GM18499 (cell line): Measurements from ENCODE around the gene PHLDB3.

ENCODE experiments used
- ATAC-seq: cut with Tn5 transposase; IDR thresholded peaks from one replicate; pipeline ENCODE4 v1.9.1; 2021; ENCODE audit warnings: moderate number of reproducible peaks; ENCODE audit not compliant: insufficient read depth, unreplicated experiment

Gene PHLDB3

GRCh38 chr19:43501661-43502418, 2.7 kb downstream of the PHLDB3 start:
- no peak for ATAC-seq

GRCh38 chr19:43499042-43499441, 5.5 kb downstream of the PHLDB3 start:
- no peak for ATAC-seq

- no peak for ATAC-seq
These were observed 6.2 kb downstream of the PHLDB3 start for GRCh38 chr19:43498233-43498842.

- ATAC-seq, result no peak
These were observed 7.6 kb downstream of the PHLDB3 start for GRCh38 chr19:43496960-43497359.

GRCh38 chr19:43495082-43495481, 9.5 kb downstream of the PHLDB3 start:
- no peak for ATAC-seq

- ATAC-seq, result no peak
These were observed 13.8 kb downstream of the PHLDB3 start for GRCh38 chr19:43490759-43491158.

GRCh38 chr19:43489979-43490599, 14.5 kb downstream of the PHLDB3 start:
- no peak for ATAC-seq

- ATAC-seq, result no peak
These were observed 15.2 kb downstream of the PHLDB3 start for GRCh38 chr19:43489310-43489709.

GRCh38 chr19:43488179-43488578, 16.4 kb downstream of the PHLDB3 start:
- no peak for ATAC-seq

- ATAC-seq, result no peak
These were observed 18.1 kb downstream of the PHLDB3 start for GRCh38 chr19:43486412-43486811.

GRCh38 chr19:43485951-43486350, 18.6 kb downstream of the PHLDB3 start:
- no peak for ATAC-seq

- ATAC-seq, result no peak
These were observed 21.3 kb downstream of the PHLDB3 start for GRCh38 chr19:43483281-43483680.

- ATAC-seq, result no peak
These were observed 22.4 kb downstream of the PHLDB3 start for GRCh38 chr19:43482193-43482592.

GRCh38 chr19:43481701-43482100, 22.8 kb downstream of the PHLDB3 start:
- ATAC-seq, result no peak

- ATAC-seq, result no peak
These were observed 24.0 kb downstream of the PHLDB3 start for GRCh38 chr19:43480574-43480973.

- ATAC-seq, result no peak
These were observed 24.5 kb downstream of the PHLDB3 start for GRCh38 chr19:43479961-43480561.

GRCh38 chr19:43479226-43479625, 25.3 kb downstream of the PHLDB3 start:
- no peak for ATAC-seq

- no peak for ATAC-seq
These were observed 26.2 kb downstream of the PHLDB3 start for GRCh38 chr19:43478323-43478722.

GRCh38 chr19:43476606-43477005, 27.9 kb downstream of the PHLDB3 start:
- ATAC-seq, result no peak

- no peak for ATAC-seq
These were observed 29.4 kb downstream of the PHLDB3 start for GRCh38 chr19:43474986-43475705.

- no peak for ATAC-seq
These were observed 30.1 kb downstream of the PHLDB3 start for GRCh38 chr19:43474487-43474886.
